Neuronal stem cell (in vitro differentiated cells): Measurements from ENCODE around the gene CFAP99.

Experiments
- DNase-seq: peaks from one replicate; pipeline ENCODE4 v3.0.0-alpha.2; 2013; ENCODE audit warnings: low spot score
- H2AFZ ChIP-seq: one replicate; pipeline ENCODE4 v1.6.1; 2013; ENCODE audit warnings: mild to moderate bottlenecking, low read length, inconsistent platforms
- H2AK5ac ChIP-seq: 2 replicates; pipeline ENCODE4 v1.6.1; 2013; ENCODE audit warnings: low read depth, mild to moderate bottlenecking, inconsistent platforms, low read length, moderate library complexity, mixed read lengths
- H2BK120ac ChIP-seq: 2 replicates; pipeline ENCODE4 v1.6.1; 2013; ENCODE audit warnings: low read depth, mild to moderate bottlenecking, inconsistent platforms, low read length, moderate library complexity, mixed read lengths
- H2BK12ac ChIP-seq: one replicate; pipeline ENCODE4 v1.6.1; 2013; ENCODE audit warnings: low read length, inconsistent platforms
- H2BK15ac ChIP-seq: 2 replicates; pipeline ENCODE4 v1.6.1; 2013; ENCODE audit warnings: mild to moderate bottlenecking, low read length, inconsistent platforms, mixed read lengths
- H2BK5ac ChIP-seq: one replicate; pipeline ENCODE4 v1.6.1; 2013; ENCODE audit warnings: inconsistent platforms, mild to moderate bottlenecking, low read length, moderate library complexity
- H3K14ac ChIP-seq: one replicate; pipeline ENCODE4 v1.6.1; 2013; ENCODE audit warnings: low read length, inconsistent platforms
- H3K18ac ChIP-seq: 2 replicates; pipeline ENCODE4 v1.6.1; 2013; ENCODE audit warnings: low read length, inconsistent platforms
- H3K23ac ChIP-seq: 2 replicates; pipeline ENCODE4 v1.6.1; 2013; ENCODE audit warnings: low read depth, mild to moderate bottlenecking, mixed read lengths, low read length, inconsistent platforms; ENCODE audit not compliant: poor library complexity
- H3K27ac ChIP-seq: replicated peaks from 3 replicates; pipeline ENCODE4 v1.5.1; 2013; ENCODE audit warnings: low read length, inconsistent platforms
- H3K27me3 ChIP-seq, 3 experiments: 2 replicates each; pipeline ENCODE4 v1.6.1; 2013; ENCODE audit warnings: low read length in 3 of 3, mild to moderate bottlenecking in 2 of 3, inconsistent platforms in 1 of 3, low read depth in 1 of 3, mixed read lengths in 1 of 3, moderate library complexity in 1 of 3; ENCODE audit not compliant: control insufficient read depth in 3 of 3, insufficient read depth in 3 of 3
- H3K36me3 ChIP-seq, 2 donors: replicated peaks in 1 of 2; 2 replicates each; pipeline ENCODE4 v1.6.1; 2013; ENCODE audit warnings: low read length in 2 of 2; ENCODE audit not compliant: control insufficient read depth in 2 of 2, insufficient read depth in 2 of 2
- H3K4ac ChIP-seq: 2 replicates; pipeline ENCODE4 v1.6.1; 2013; ENCODE audit warnings: inconsistent platforms, mild to moderate bottlenecking, low read length, moderate library complexity
- H3K4me1 ChIP-seq, 2 donors: 1 replicate in 1 of 2; 2 replicates in 1 of 2; pipeline ENCODE4 v1.6.1; 2013; ENCODE audit warnings: low read length in 2 of 2, low read depth in 1 of 2; ENCODE audit not compliant: control insufficient read depth in 2 of 2, insufficient read depth in 1 of 2
- H3K4me2 ChIP-seq: one replicate; pipeline ENCODE4 v1.6.1; 2013; ENCODE audit warnings: mild to moderate bottlenecking, low read length, inconsistent platforms; ENCODE audit not compliant: insufficient read depth, poor library complexity, severe bottlenecking
- H3K4me3 ChIP-seq, 2 donors: 2 replicates each; pipeline ENCODE4 v1.5.1; 2013; ENCODE audit warnings: low read length in 2 of 2, mild to moderate bottlenecking in 2 of 2, inconsistent platforms in 1 of 2, moderate library complexity in 1 of 2
- H3K79me1 ChIP-seq: one replicate; pipeline ENCODE4 v1.6.1; 2013; ENCODE audit warnings: low read depth, mild to moderate bottlenecking, inconsistent platforms, low read length, moderate library complexity
- H3K9ac ChIP-seq: one replicate; pipeline ENCODE4 v1.6.1; 2013; ENCODE audit warnings: mild to moderate bottlenecking, low read depth, low read length, inconsistent platforms; ENCODE audit not compliant: poor library complexity
- H3K9me3 ChIP-seq, 2 donors: replicated peaks in 1 of 2; 2 replicates each; pipeline versions ENCODE3 to v1.6.1; 2013; ENCODE audit warnings: low read length in 2 of 2, mild to moderate bottlenecking in 2 of 2, inconsistent platforms in 1 of 2, low read depth in 1 of 2, mixed read lengths in 1 of 2, moderate library complexity in 1 of 2; ENCODE audit not compliant: control insufficient read depth in 2 of 2, insufficient read depth in 1 of 2
- H4K8ac ChIP-seq: one replicate; pipeline ENCODE4 v1.6.1; 2013; ENCODE audit warnings: low read depth, mild to moderate bottlenecking, inconsistent platforms, low read length, moderate library complexity
- H4K91ac ChIP-seq: one replicate; pipeline ENCODE4 v1.6.1; 2013; ENCODE audit warnings: low read length, low read depth, mild to moderate bottlenecking, inconsistent platforms; ENCODE audit not compliant: poor library complexity
- WGBS, 2 donors: extraction: QIAGEN DNeasy Blood & Tissue Kit; methylation state at CpG; one replicate each; pipeline ENCODE4 v1.1.7; 2013; ENCODE audit warnings: missing lambda C conversion rate in 2 of 2, mixed read lengths in 1 of 2; ENCODE audit not compliant: insufficient read length in 2 of 2, insufficient replicate concordance in 1 of 2; ENCODE audit errors: extremely low coverage in 2 of 2; 5-methylcytosine and 5-hydroxymethylcytosine counted together

CFAP99 gene

DNA sequence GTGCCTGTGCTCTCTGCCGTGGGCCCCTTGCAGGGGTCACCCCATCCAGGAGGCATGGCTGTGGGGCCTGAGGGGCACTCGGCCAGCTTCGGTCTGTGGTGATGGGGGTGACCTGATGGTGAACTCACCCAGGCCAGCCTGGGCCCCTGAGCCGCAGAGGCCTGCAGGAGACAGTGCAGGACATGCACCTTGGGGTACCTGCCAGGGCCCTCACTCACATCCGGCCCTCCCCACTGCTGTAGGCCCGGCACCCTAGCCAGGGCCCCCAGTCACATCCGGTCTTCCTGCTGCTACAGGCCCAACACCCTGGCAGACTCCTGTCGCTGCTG lies 7.3 kb downstream of the CFAP99 start:
- Histone ChIP-seq H2BK120ac (no peak overlapping the region), H2BK15ac (peak overlapping the region; percentile 83), H3K23ac (peak overlapping the region; percentile 25), H3K79me1 (peaks cover 1% of the 10 kb centered on the region), H3K27me3 (peaks cover 0 to 59% (median 3%) of the 10 kb centered on the region in 3 experiments), H2BK12ac (no peak overlapping the region), H3K4me3 (no peak overlapping the region), H3K4ac (no peak overlapping the region), H3K4me2 (no peak overlapping the region), H3K14ac (peak overlapping the region; percentile 44), H3K9ac (no peak overlapping the region), H3K9me3 (no peaks in the 10 kb centered on the region), H2BK5ac (peak overlapping the region; percentile 78), H3K36me3 (no peaks in the 10 kb centered on the region), H3K27ac (no peak overlapping the region), H3K4me1 (peaks cover 0 to 4% of the 10 kb centered on the region in 2 donors), H3K18ac (no peak overlapping the region), H4K8ac (no peak overlapping the region), H4K91ac (no peak overlapping the region), H2AK5ac (peak overlapping the region; percentile 68), H2AFZ (no peak overlapping the region)
- DNase-seq: no peak
- no CpG with 5 or more reads among the region's 8 CpGs for WGBS, 2 donors

- H2AK5ac ChIP-seq: peak overlapping the region; percentile 32
- no CpG with 5 or more reads among the region's 13 CpGs for WGBS, 2 donors
These were observed 8.0 kb downstream of the CFAP99 start for GRCh38 chr4:2426711-2427275.

DNA sequence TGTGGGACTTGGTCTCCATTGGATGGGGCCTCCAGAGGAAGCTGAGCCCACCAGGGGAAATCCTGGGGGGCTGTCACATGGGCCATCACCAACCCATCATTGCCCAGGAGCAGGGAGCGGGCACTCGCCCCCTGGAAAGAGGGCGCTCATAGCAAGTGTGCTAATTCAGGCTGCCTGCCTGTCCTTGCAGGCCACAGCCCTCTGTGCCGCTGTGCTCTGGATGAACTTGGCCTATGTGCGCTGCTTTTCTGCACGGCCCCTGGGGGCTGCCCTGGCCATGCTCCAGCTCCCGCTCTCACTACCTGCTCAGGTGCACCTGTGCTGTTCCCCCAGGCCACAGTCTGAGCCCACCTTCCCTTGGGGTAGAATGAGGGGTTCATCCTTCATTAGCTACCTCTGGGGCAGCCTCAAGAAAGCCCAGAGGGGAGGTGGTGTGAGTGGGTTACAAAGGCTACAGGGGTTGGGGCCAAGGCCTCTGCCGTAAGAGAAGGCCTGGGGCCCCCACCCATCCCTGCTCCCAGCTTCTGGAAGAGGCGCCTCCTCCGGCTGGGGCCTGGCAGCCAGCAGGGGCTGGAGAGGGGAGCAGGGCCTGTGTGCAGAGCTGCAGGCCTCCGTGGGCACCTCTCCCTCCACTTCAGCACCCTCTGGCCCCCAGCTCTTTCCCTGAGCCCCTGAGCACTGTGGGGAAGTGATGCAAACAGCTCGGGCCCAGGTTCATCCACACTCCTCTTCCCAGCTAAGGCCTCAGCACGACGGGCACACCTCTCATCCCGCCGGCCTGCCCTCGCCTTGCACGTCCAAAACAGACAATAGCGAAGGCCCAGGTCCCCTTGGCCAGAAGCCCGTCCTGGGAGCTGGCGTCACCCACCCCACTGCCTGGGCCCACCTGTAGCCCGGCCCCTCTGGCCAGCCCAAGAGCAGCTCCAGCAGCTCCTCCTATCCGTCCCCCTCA lies 8.9 kb downstream of the CFAP99 start:
- H3K4ac ChIP-seq: no peak overlapping the region
- H3K4me3 ChIP-seq: no peak overlapping the region
- H3K9me3 ChIP-seq: peaks cover 0 to 3% of the 10 kb centered on the region in 2 donors
- H3K27me3 ChIP-seq: peaks cover 0 to 48% (median 0%) of the 10 kb centered on the region in 3 experiments
- no peak overlapping the region for H3K18ac ChIP-seq
- H2AFZ ChIP-seq: no peak overlapping the region
- peak overlapping the region; percentile 69 for H3K23ac ChIP-seq
- H2AK5ac ChIP-seq: no peak overlapping the region
- no peak overlapping the region for H3K27ac ChIP-seq
- H2BK120ac ChIP-seq: no peak overlapping the region
- H4K91ac ChIP-seq: no peak overlapping the region
- H3K36me3 ChIP-seq: no peaks in the 10 kb centered on the region
- no peak overlapping the region for H4K8ac ChIP-seq
- no peak overlapping the region for H3K14ac ChIP-seq
- peaks cover 0 to 4% of the 10 kb centered on the region in 2 donors for H3K4me1 ChIP-seq
- no peak overlapping the region for H2BK15ac ChIP-seq
- no CpG with 5 or more reads among the region's 23 CpGs for WGBS, 2 donors
- DNase-seq: no peak
- no peak overlapping the region for H2BK5ac ChIP-seq
- H3K79me1 ChIP-seq: peaks cover 1% of the 10 kb centered on the region
- no peak overlapping the region for H3K4me2 ChIP-seq
- no peak overlapping the region for H2BK12ac ChIP-seq
- H3K9ac ChIP-seq: no peak overlapping the region

More at GRCh38 chr4:2426711-2427275, 8.0 kb downstream of the CFAP99 start:
- Histone ChIP-seq H3K18ac (peak overlapping the region; percentile 4), H2BK15ac (no peak overlapping the region), H3K27ac (no peak overlapping the region), H2AFZ (no peak overlapping the region), H3K9ac (no peak overlapping the region), H3K23ac (peak overlapping the region; percentile 6), H2BK12ac (no peak overlapping the region), H3K4me1 (peaks cover 0 to 4% of the 10 kb centered on the region in 2 donors), H4K8ac (no peak overlapping the region), H3K4me3 (no peak overlapping the region), H2BK120ac (no peak overlapping the region), H3K4me2 (no peak overlapping the region), H3K9me3 (no peaks in the 10 kb centered on the region), H3K27me3 (peaks cover 0 to 57% (median 2%) of the 10 kb centered on the region in 3 experiments), H3K4ac (no peak overlapping the region), H4K91ac (no peak overlapping the region), H3K79me1 (peaks cover 1% of the 10 kb centered on the region), H3K36me3 (no peaks in the 10 kb centered on the region), H3K14ac (peak overlapping the region; percentile 44), H2BK5ac (no peak overlapping the region)
- no peak for DNase-seq
